ENCODE data around the gene SAMD13. TPM values are rescaled to one million over a fixed set of nuclear protein-coding genes. Genes with fewer than 3 reads are reported as not detected.

SAMD13 gene
- total RNA-seq, 1 donor from 2014 or later, result 1.9 TPM

GRCh38 chr1:84257617-84258016 lies 43.9 kb upstream of the SAMD13 start:
- TF ChIP-seq, protein P1, sequence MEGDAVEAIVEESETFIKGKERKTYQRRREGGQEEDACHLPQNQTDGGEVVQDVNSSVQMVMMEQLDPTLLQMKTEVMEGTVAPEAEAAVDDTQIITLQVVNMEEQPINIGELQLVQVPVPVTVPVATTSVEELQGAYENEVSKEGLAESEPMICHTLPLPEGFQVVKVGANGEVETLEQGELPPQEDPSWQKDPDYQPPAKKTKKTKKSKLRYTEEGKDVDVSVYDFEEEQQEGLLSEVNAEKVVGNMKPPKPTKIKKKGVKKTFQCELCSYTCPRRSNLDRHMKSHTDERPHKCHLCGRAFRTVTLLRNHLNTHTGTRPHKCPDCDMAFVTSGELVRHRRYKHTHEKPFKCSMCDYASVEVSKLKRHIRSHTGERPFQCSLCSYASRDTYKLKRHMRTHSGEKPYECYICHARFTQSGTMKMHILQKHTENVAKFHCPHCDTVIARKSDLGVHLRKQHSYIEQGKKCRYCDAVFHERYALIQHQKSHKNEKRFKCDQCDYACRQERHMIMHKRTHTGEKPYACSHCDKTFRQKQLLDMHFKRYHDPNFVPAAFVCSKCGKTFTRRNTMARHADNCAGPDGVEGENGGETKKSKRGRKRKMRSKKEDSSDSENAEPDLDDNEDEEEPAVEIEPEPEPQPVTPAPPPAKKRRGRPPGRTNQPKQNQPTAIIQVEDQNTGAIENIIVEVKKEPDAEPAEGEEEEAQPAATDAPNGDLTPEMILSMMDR (IDR thresholded peaks at IDR 0.05; ENCODE audit: insufficient read depth, low read length, poor library complexity, severe bottlenecking), result no peak
- no peaks in the 10 kb centered on the region for H3K27me3 ChIP-seq (ENCODE audit: control insufficient read depth, insufficient read depth, low read length)
- DNase-seq (ENCODE audit: low read depth), result no peak
- H3K36me3 ChIP-seq (ENCODE audit: control insufficient read depth, insufficient read depth, low read length), result no peaks in the 10 kb centered on the region
- H3K4me3 ChIP-seq (ENCODE audit: low read depth, low read length), result no peak overlapping the region

DNA sequence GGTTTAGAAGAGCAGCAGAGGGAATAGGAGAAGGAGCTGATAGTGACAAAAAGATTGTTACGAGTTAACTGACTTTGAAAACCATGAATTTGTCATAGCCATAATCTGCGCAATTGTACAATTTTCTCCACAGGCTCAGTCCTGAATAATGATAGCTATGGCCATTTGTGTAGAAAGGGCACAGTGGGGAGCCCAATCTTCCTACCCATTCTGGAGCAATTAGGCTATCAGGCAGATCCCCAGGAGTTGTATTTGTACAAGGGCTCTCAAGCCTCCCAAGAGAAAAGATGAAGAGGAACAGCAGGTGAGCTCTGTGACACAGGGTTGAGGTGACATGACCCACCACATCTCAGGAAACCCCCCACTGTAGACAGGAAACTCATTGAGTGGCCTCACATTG lies 42.1 kb upstream of the SAMD13 start:
- DNase-seq (ENCODE audit: low read depth), result no peak
- H3K4me3 ChIP-seq (ENCODE audit: low read depth, low read length), result no peak overlapping the region
- no peaks in the 10 kb centered on the region for H3K36me3 ChIP-seq (ENCODE audit: control insufficient read depth, insufficient read depth, low read length)
- TF ChIP-seq, protein P1 (IDR thresholded peaks at IDR 0.05; ENCODE audit: insufficient read depth, low read length, poor library complexity, severe bottlenecking), result no peak
- H3K27me3 ChIP-seq (ENCODE audit: control insufficient read depth, insufficient read depth, low read length), result no peaks in the 10 kb centered on the region

DNA sequence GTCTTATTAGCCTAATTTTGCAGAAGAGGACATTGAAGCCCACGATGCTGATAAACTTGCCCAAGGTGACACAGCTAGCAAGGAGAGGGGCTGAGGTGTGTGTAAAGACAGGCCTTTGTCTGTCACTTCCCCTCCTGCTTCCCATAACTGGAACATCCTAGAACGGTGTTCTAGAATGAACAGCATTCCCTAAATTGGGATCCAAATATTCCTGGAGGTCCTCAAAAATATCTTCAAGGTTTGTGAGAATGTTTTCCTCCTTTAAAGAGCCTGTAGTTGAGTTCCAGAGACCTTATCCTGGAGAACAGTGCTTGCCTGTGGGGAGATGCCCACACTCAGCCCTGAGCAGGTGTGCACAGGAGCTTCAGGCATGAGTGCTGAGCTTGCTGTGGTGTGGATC lies 41.5 kb upstream of the SAMD13 start:
- TF ChIP-seq, protein P1 (IDR thresholded peaks at IDR 0.05; ENCODE audit: insufficient read depth, low read length, poor library complexity, severe bottlenecking), result no peak
- H3K36me3 ChIP-seq (ENCODE audit: control insufficient read depth, insufficient read depth, low read length), result no peaks in the 10 kb centered on the region
- H3K4me3 ChIP-seq (ENCODE audit: low read depth, low read length), result no peak overlapping the region
- no peaks in the 10 kb centered on the region for H3K27me3 ChIP-seq (ENCODE audit: control insufficient read depth, insufficient read depth, low read length)
- DNase-seq (ENCODE audit: low read depth), result no peak

- TF ChIP-seq, protein P1 (IDR thresholded peaks at IDR 0.05; ENCODE audit: insufficient read depth, low read length, poor library complexity, severe bottlenecking), result no peak
- H3K36me3 ChIP-seq (ENCODE audit: control insufficient read depth, insufficient read depth, low read length), result no peaks in the 10 kb centered on the region
- DNase-seq (ENCODE audit: low read depth), result no peak
Measured at GRCh38 chr1:84260852-84261518, 40.5 kb upstream of the SAMD13 start.

GRCh38 chr1:84264961-84265360 lies 36.5 kb upstream of the SAMD13 start:
- TF ChIP-seq, protein P1 (IDR thresholded peaks at IDR 0.05; ENCODE audit: insufficient read depth, low read length, poor library complexity, severe bottlenecking), result no peak
- no peak for DNase-seq (ENCODE audit: low read depth)
- Histone ChIP-seq H3K27me3 (ENCODE audit: control insufficient read depth, insufficient read depth, low read length) (no peaks in the 10 kb centered on the region), H3K36me3 (ENCODE audit: control insufficient read depth, insufficient read depth, low read length) (no peaks in the 10 kb centered on the region), H3K4me3 (ENCODE audit: low read depth, low read length) (no peak overlapping the region)

More at GRCh38 chr1:84260852-84261518, 40.5 kb upstream of the SAMD13 start:
- Histone ChIP-seq H3K4me3 (ENCODE audit: low read depth, low read length) (no peak overlapping the region), H3K27me3 (ENCODE audit: control insufficient read depth, insufficient read depth, low read length) (no peaks in the 10 kb centered on the region)

- no peak overlapping the region for H3K4me3 ChIP-seq (ENCODE audit: low read depth, low read length)
- no peak for DNase-seq (ENCODE audit: low read depth)
- no peaks in the 10 kb centered on the region for H3K27me3 ChIP-seq (ENCODE audit: control insufficient read depth, insufficient read depth, low read length)
- TF ChIP-seq, protein P1 (IDR thresholded peaks at IDR 0.05; ENCODE audit: insufficient read depth, low read length, poor library complexity, severe bottlenecking), result no peak
- H3K36me3 ChIP-seq (ENCODE audit: control insufficient read depth, insufficient read depth, low read length), result no peaks in the 10 kb centered on the region
Measured at GRCh38 chr1:84265867-84266266, 35.6 kb upstream of the SAMD13 start.
